ENCODE results near the gene NTSR1. TPM values are rescaled to one million over a fixed set of nuclear protein-coding genes. Genes with fewer than 3 reads are reported as not detected.

Gene NTSR1
- polyA plus RNA-seq, 1 donor from 2014 or later = 0.05 TPM

DNA sequence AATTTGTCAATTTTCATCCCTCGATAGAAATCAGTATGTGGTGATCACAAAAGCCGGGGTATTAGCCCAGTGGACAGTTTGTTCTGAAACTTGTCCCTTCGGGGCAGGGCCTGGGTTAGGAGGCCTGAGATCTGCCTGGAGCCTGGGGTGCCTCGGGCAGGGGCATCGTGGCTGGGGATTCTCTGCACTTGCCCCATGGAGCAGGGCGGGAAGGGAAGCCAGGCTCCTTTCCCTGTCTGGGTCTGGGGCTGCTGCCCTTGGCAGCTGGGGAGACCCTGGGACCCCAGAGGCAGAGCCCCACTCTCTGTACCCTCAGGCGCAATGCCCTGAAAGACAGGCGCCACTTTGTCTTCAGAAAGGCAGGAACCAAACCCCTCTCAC lies 27.4 kb downstream of the NTSR1 start:
- H3K9ac ChIP-seq (ENCODE audit: low read length) = no peak overlapping the region
- no peaks in the 10 kb centered on the region for H3K27me3 ChIP-seq (ENCODE audit: insufficient read depth, low read depth, low read length)
- no peak overlapping the region for H3K27ac ChIP-seq (ENCODE audit: low read length)
- no peaks in the 10 kb centered on the region for H3K9me3 ChIP-seq (ENCODE audit: low read length)
- no peaks in the 10 kb centered on the region for H3F3A ChIP-seq (ENCODE audit: insufficient read depth, low read length, poor library complexity, severe bottlenecking)
- no peak overlapping the region for H2AFZ ChIP-seq (ENCODE audit: low read depth, low read length)
- no peaks in the 10 kb centered on the region for H3K79me2 ChIP-seq (replicated peaks; ENCODE audit: insufficient read depth, low read length)
- no peaks in the 10 kb centered on the region for H4K20me1 ChIP-seq (ENCODE audit: insufficient read depth)
- H3K36me3 ChIP-seq (ENCODE audit: insufficient read depth, low read length) = no peaks in the 10 kb centered on the region
- H3K4me3 ChIP-seq (ENCODE audit: low read length) = no peak overlapping the region
- TF ChIP-seq MXI1 (conservative IDR thresholded peaks at IDR 0.05; ENCODE audit: poor library complexity, severe bottlenecking) (no peak), TAF1 (IDR thresholded peaks at IDR 0.05; ENCODE audit: low read depth) (no peak), POLR2AphosphoS5 (IDR thresholded peaks at IDR 0.05) (no peak), EZH2 (IDR thresholded peaks at IDR 0.05; ENCODE audit: borderline replicate concordance, insufficient read depth, low read length, poor library complexity, severe bottlenecking) (no peak), SMC3 (conservative IDR thresholded peaks at IDR 0.05; ENCODE audit: poor library complexity) (no peak), EP300 (conservative IDR thresholded peaks at IDR 0.05; ENCODE audit: poor library complexity, severe bottlenecking) (no peak), RAD21 (conservative IDR thresholded peaks at IDR 0.05) (no peak)
- TF ChIP-seq, protein P1, sequence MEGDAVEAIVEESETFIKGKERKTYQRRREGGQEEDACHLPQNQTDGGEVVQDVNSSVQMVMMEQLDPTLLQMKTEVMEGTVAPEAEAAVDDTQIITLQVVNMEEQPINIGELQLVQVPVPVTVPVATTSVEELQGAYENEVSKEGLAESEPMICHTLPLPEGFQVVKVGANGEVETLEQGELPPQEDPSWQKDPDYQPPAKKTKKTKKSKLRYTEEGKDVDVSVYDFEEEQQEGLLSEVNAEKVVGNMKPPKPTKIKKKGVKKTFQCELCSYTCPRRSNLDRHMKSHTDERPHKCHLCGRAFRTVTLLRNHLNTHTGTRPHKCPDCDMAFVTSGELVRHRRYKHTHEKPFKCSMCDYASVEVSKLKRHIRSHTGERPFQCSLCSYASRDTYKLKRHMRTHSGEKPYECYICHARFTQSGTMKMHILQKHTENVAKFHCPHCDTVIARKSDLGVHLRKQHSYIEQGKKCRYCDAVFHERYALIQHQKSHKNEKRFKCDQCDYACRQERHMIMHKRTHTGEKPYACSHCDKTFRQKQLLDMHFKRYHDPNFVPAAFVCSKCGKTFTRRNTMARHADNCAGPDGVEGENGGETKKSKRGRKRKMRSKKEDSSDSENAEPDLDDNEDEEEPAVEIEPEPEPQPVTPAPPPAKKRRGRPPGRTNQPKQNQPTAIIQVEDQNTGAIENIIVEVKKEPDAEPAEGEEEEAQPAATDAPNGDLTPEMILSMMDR (IDR thresholded peaks at IDR 0.05; ENCODE audit: poor library complexity, severe bottlenecking) = no peak
- TF ChIP-seq, protein P2, sequence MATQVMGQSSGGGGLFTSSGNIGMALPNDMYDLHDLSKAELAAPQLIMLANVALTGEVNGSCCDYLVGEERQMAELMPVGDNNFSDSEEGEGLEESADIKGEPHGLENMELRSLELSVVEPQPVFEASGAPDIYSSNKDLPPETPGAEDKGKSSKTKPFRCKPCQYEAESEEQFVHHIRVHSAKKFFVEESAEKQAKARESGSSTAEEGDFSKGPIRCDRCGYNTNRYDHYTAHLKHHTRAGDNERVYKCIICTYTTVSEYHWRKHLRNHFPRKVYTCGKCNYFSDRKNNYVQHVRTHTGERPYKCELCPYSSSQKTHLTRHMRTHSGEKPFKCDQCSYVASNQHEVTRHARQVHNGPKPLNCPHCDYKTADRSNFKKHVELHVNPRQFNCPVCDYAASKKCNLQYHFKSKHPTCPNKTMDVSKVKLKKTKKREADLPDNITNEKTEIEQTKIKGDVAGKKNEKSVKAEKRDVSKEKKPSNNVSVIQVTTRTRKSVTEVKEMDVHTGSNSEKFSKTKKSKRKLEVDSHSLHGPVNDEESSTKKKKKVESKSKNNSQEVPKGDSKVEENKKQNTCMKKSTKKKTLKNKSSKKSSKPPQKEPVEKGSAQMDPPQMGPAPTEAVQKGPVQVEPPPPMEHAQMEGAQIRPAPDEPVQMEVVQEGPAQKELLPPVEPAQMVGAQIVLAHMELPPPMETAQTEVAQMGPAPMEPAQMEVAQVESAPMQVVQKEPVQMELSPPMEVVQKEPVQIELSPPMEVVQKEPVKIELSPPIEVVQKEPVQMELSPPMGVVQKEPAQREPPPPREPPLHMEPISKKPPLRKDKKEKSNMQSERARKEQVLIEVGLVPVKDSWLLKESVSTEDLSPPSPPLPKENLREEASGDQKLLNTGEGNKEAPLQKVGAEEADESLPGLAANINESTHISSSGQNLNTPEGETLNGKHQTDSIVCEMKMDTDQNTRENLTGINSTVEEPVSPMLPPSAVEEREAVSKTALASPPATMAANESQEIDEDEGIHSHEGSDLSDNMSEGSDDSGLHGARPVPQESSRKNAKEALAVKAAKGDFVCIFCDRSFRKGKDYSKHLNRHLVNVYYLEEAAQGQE (IDR thresholded peaks at IDR 0.05; ENCODE audit: borderline replicate concordance) = no peak
- H3K9me2 ChIP-seq (ENCODE audit: insufficient read depth, low read length) = no peaks in the 10 kb centered on the region
- no peak overlapping the region for H3K4me2 ChIP-seq (ENCODE audit: low read length)

DNA sequence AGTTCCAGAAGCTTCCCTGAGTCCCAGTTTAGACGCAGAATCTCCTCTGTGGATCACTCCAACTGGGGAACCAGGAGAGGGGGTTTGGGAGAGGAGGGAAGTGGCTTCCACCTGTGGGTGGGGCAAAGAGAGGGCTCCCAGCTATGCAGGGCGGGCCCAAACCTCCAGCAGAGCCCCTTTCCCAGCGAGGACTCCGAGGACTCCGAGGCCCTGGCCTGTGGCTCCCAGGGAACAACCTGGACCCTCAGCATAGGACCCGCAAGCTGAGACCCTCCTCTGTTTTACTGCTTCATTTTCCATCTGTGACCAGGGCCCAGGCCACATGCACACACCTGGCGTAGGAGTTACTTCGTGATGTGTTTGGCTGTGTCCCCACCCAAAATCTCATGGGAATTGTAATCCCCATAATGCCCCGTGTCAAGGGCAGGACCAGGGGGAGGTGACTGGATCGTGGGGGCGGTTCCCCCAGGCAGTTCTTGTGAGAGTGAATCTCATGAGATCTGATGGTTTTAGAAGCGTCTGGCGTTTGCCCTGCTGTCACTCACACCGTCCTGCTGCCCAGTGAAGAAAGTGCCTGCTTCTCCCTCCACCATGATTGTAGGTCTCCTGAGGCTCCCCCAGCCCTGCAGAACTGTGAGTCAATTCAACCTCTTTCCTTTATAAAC lies 27.9 kb downstream of the NTSR1 start:
- Histone ChIP-seq H3K27ac (ENCODE audit: low read length) (no peak overlapping the region), H2AFZ (ENCODE audit: low read depth, low read length) (no peak overlapping the region), H3K79me2 (replicated peaks; ENCODE audit: insufficient read depth, low read length) (no peaks in the 10 kb centered on the region), H3K9ac (ENCODE audit: low read length) (no peak overlapping the region), H3K4me2 (ENCODE audit: low read length) (no peak overlapping the region), H3K27me3 (ENCODE audit: insufficient read depth, low read depth, low read length) (no peaks in the 10 kb centered on the region), H3K4me3 (ENCODE audit: low read length) (no peak overlapping the region), H3F3A (ENCODE audit: insufficient read depth, low read length, poor library complexity, severe bottlenecking) (no peaks in the 10 kb centered on the region), H3K36me3 (ENCODE audit: insufficient read depth, low read length) (no peaks in the 10 kb centered on the region), H4K20me1 (ENCODE audit: insufficient read depth) (no peaks in the 10 kb centered on the region), H3K9me2 (ENCODE audit: insufficient read depth, low read length) (no peaks in the 10 kb centered on the region), H3K9me3 (ENCODE audit: low read length) (no peaks in the 10 kb centered on the region)
- TF ChIP-seq POLR2AphosphoS5 (IDR thresholded peaks at IDR 0.05) = no peak
- no peak for TF ChIP-seq TAF1 (IDR thresholded peaks at IDR 0.05; ENCODE audit: low read depth)
- no peak for TF ChIP-seq MXI1 (conservative IDR thresholded peaks at IDR 0.05; ENCODE audit: poor library complexity, severe bottlenecking)
- TF ChIP-seq, protein P1 (IDR thresholded peaks at IDR 0.05; ENCODE audit: poor library complexity, severe bottlenecking) = no peak
- TF ChIP-seq EP300 (conservative IDR thresholded peaks at IDR 0.05; ENCODE audit: poor library complexity, severe bottlenecking) = no peak
- TF ChIP-seq SMC3 (conservative IDR thresholded peaks at IDR 0.05; ENCODE audit: poor library complexity) = no peak
- TF ChIP-seq, protein P2 (IDR thresholded peaks at IDR 0.05; ENCODE audit: borderline replicate concordance) = no peak

Measured in neural cell (in vitro differentiated cells).